ENCODE results near the gene SLF2.

The SLF2 gene

GRCh38 chr10:100912605-100913469 is at the start of gene SLF2:
Gene SLF2 (plus strand): TSS chr10:100912963. CDS start chr10:100913111, 148 bp downstream.
- DNase-seq, result peak; percentile 97 to 98

- no peak for DNase-seq
These were observed 49.3 kb upstream of the SLF2 start for GRCh38 chr10:100863433-100863832.

GRCh38 chr10:100864036-100864885 is 48.5 kb upstream of the SLF2 start:
- DNase-seq, result no peak

GRCh38 chr10:100864978-100865377 is 47.8 kb upstream of the SLF2 start:
- DNase-seq, result no peak

GRCh38 chr10:100866010-100866409 is 46.8 kb upstream of the SLF2 start:
- no peak for DNase-seq

- DNase-seq, result no peak
These were observed 46.1 kb upstream of the SLF2 start for GRCh38 chr10:100866575-100867098.

- no peak for DNase-seq
These were observed 45.4 kb upstream of the SLF2 start for GRCh38 chr10:100867261-100867963.

- no peak for DNase-seq
These were observed 44.4 kb upstream of the SLF2 start for GRCh38 chr10:100868382-100868781.

GRCh38 chr10:100869399-100869798 is 43.4 kb upstream of the SLF2 start:
- no peak for DNase-seq

GRCh38 chr10:100872034-100872791 is 40.5 kb upstream of the SLF2 start:
- no peak for DNase-seq

GRCh38 chr10:100873146-100873826 is 39.5 kb upstream of the SLF2 start:
- DNase-seq, result no peak

GRCh38 chr10:100873827-100874326 is 38.9 kb upstream of the SLF2 start:
- no peak for DNase-seq

- DNase-seq, result no peak
These were observed 37.9 kb upstream of the SLF2 start for GRCh38 chr10:100874702-100875483.

GRCh38 chr10:100875484-100876166 is 37.1 kb upstream of the SLF2 start:
- no peak for DNase-seq

- no peak for DNase-seq
These were observed 35.9 kb upstream of the SLF2 start for GRCh38 chr10:100876585-100877460.

GRCh38 chr10:100877461-100877850 is 35.3 kb upstream of the SLF2 start:
- no peak for DNase-seq

GRCh38 chr10:100878291-100878910 is 34.4 kb upstream of the SLF2 start:
- DNase-seq, result peak; percentile 46 to 73

GRCh38 chr10:100879741-100880360 is 32.9 kb upstream of the SLF2 start:
- DNase-seq, result no peak

Measured in hippocampal formation (tissue), 2 donors.